Measurements from ENCODE around the gene CHCHD4.

CHCHD4 gene

DNA sequence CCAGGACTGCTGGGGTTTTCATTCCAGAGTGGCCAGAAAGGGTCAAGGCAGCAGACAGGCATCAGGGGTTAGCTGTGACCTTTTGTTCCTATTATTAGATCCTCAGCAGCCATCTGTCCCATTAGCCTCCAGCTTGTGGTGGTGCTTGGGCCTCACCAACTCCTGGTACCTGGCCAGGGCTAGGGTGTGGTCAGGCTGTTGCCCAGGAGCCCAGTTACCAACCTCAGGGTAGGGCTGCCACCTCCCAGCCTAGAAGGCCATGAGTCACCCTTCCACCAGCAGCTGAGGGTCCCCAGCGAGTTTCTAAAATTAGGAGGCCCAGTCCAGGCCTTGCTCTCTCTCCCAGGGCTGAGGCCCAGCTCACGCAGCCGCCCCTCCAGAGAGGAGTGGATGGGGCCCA, 12.3 kb upstream of the CHCHD4 start:
- no peak for DNase-seq (ENCODE audit: low read depth in 1 of 2, low spot score in 1 of 2)

DNA sequence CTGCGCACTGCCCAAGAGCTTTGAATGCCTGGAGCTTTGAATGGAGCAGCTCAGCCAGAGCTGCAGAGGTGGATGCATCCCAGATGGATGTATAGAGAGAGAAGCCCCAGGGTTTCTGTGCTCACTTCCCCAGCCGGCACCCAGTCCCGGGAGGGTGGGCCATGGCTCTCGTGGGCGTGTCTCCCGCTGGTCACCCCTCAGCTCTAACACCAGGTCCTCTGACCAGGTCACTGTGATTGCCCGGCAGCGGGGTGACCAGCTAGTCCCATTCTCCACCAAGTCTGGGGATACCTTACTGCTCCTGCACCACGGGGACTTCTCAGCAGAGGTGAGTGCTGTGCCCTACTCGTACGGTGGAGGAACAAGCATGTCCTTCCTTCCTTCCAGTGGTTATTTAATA, 10.9 kb upstream of the CHCHD4 start:
- no peak for DNase-seq (ENCODE audit: low read depth in 1 of 2, low spot score in 1 of 2)

DNA sequence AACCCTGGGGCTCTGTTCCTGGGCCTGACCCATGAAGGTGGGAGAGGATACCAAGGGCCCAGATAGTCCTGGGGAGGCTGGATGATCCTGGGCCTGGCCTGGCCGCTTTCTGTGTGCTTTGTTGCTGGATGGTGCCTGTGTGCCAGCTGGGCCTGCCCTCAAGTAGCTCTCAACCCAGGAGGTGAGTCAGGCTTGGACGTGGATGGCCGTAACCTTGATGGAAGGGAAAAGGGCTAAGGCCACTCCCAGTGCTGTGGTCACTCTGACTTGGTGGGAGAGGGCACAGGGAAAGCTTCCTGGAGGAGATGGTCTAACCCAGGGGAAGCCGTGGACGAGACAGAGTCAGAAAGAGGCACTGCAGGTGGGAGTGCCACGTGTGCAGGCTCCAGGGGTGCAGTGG, 9.6 kb upstream of the CHCHD4 start:
- DNase-seq (ENCODE audit: low read depth in 1 of 2, low spot score in 1 of 2): no peak

DNA sequence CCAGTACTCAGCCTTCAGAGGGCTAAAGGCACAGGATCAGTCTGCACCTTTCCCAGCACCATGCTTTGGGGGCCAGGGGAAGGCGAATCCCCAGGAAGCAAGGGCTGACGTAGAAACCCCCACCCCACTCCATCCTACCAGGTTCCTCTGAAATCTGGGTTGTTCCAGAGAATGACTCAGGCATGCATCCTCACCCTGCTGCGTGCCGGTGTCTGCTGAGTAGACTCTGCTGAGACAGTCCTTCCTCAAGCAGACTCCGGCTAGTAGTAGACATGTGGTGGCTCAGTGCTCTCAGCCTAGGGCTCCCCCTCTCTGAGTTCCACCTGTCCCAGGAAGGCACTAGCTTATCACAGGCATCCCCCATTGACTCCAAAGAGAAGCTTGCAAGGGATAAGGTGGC, 9.2 kb upstream of the CHCHD4 start:
- DNase-seq (ENCODE audit: low read depth in 1 of 2, low spot score in 1 of 2): no peak

DNA sequence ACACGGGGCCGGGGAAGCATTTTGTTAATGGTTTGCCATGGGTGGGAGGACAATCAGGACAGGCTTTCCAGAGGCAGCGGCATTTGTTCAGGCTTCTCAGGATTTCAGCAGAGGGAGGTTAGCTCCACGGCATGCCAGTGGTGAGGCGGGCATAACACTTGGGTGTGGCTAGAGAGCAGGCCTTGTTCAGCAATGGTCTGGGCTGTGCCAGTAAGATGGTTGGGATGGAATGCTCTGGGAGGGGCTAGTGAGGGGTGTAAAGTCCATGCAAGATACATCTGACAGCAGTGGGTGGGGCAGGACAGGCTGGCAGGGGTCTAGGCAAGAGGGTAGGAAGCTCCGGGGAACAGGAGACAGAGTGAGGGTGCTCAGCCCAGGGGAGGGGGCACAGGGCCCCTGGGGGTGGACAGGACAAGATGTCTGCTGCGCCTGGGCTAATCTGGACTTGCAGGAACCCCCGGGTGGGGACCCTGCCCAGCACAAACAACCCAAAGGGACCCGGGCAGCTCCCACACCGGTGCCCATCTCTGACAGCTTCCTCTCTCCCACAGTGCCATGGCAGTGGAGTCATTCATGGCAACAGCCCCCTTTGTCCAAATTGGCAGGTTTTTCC, 8.6 kb upstream of the CHCHD4 start:
- DNase-seq (ENCODE audit: low read depth in 1 of 2, low spot score in 1 of 2): no peak

DNA sequence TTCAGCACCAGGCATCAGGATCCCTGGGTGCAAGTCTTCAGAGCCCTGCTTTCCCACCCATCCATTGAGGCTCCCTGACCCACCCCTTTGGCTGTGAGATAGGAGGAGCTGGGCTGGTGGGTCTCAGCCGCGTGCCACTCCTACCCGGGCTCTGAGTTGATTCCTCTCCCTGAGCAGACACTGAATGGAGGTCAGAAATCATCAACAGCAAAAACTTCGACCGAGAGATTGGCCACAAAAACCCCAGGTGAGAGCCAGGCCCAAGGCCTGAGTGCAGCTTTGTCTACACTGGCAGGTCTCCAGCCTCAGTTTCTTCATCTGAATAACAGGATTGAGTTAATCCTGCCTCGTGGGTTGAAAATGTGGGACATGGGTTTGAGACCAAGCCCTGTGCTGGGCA, 8.0 kb upstream of the CHCHD4 start:
- DNase-seq (ENCODE audit: low read depth in 1 of 2, low spot score in 1 of 2): no peak

DNA sequence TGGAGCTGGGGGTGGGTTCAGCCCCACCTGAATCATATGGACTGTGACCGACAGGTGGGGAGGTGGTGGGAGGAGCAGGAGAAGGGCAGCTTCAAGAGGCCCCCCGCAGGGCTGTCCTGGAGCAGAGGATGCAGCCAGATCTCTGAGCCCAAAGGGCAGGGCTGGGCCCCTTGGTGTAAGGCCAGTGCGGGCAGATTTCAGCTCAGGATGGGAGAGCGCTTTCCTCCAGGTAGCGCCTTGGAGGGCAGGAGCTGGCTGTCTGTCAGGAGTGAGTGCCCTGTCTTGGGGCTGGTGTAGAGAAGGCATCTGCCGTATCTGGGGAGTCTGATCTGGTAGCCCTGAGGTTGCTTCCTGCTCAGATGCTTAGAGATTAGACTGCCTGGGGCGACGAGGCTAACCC, 7.5 kb upstream of the CHCHD4 start:
- no peak for DNase-seq (ENCODE audit: low read depth in 1 of 2, low spot score in 1 of 2)

DNA sequence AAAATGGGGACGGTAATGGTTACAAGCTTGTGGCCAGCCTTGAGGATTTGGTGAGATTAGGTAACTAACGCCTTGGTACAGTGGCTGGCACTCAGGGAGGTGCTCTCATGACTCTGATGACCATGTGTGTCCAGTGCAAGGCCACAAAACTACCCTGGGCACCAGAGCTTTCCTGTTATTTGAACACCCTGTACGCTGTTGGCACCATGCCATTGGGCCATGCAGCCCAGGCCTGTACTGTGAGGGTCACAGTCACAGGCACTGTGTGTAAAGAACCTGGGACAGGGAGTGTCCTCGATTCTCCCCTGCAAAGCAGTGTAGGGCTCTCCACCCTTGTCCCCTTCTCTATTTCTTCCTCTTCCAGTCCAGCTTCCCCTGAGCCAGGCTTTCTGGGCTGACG, 6.5 kb upstream of the CHCHD4 start:
- no peak for DNase-seq (ENCODE audit: low read depth in 1 of 2, low spot score in 1 of 2)

DNA sequence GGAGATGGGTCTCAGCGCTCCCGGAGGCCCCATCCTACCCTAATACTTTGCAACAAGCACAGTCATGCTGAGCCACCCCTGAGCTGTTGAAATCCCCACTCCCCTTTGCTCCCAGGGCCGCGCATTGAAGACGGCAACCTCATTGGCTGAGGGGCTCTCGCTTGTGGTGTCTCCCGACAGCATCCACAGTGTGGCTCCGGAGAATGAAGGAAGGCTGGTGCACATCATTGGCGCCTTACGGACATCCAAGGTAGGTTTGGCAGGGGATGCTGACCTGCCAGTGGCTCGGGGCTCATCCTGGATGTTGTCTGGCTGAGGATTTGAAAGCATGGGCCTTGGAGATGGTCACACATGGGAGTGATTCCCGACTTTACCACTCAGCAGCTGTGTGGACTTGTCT, 6.0 kb upstream of the CHCHD4 start:
- DNase-seq (ENCODE audit: low read depth in 1 of 2, low spot score in 1 of 2): no peak

DNA sequence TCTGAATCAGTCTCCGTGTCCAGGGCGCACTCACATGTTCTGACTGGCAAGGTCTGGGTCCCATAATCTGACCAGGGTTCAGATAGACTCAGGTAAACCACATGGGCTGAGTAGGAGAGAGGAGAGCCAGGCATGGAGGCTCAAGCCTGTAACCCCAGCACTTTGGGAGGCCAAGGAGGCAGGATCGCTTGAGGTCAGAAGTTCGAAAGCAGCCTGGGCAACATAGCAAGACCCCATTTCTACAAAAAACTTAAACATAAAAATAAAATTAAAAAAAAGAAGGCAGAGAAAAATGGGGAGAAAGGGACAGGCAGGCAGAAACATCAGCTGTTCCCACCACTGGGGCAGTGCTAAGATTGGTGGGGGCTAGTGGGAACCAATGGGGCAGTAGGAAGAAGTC, 5.6 kb upstream of the CHCHD4 start:
- DNase-seq (ENCODE audit: low read depth in 1 of 2, low spot score in 1 of 2): no peak

DNA sequence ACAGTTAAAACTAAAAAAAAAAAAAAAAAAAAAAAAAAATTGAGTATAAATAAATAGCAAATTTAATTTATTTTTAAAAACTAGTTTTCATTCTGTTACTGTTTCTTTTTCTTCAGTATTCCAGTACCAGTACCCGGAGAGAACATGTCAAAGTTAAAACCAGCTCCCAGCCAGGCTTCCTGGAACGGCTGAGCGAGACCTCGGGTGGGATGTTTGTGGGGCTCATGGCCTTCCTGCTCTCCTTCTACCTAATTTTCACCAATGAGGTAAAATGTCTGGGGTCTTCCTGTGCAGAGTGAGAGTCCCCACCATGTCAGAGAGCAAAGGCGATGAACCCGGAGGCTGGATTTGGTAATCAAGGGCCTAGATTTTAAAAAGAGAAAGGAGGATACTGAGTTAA, 4.6 kb upstream of the CHCHD4 start:
- no peak for DNase-seq (ENCODE audit: low read depth in 1 of 2, low spot score in 1 of 2)

DNA sequence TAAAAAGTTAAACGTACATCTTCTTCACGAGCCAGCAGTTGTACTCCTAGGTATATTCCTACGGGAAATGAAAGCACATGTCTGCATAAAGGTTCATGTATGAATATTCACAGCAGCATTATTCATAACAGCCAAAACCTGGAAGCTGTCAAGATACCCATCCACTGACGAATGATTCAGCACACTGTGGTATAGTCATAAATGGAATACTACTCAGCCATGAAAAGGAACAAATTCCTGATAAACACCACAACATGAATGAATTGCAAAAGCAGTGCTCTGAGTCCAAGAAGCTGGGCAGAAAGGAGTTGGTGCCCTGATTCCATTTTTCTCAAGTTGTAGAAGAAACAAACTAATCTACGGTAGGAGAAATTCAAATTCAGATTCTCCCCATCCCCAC, 4.1 kb upstream of the CHCHD4 start:
- no peak for DNase-seq (ENCODE audit: low read depth in 1 of 2, low spot score in 1 of 2)

DNA sequence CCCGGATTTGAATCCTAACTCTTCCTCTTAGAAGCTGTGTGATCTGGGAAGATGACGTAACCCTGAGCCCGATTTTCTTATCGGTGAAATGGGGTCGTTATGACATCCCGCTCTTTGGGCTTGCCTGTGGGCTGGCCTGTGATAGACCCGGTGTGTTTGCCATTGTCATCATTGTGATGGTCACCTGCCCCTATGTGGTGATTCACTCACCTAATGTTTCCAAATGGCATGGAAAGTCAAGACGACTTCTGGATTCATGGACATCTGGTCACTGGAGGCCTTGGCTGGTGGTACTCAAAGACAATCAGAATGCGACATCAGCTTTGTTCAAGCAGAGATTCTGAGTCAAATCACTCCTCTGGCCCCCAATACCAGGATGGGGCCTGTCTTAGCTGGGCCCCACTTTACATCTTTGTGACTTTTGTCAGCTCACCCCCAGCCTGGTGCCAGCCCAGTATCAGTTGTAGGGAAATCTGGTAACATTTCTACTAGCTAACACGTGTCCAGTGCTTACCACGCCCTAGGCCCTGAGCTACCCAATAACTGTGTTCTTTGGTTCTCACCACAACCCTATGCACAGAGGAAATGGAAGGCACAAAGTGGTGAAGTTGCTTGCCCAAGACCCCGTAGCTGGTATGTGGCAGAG, 3.0 kb upstream of the CHCHD4 start:
- DNase-seq (ENCODE audit: low read depth in 1 of 2, low spot score in 1 of 2): no peak

DNA sequence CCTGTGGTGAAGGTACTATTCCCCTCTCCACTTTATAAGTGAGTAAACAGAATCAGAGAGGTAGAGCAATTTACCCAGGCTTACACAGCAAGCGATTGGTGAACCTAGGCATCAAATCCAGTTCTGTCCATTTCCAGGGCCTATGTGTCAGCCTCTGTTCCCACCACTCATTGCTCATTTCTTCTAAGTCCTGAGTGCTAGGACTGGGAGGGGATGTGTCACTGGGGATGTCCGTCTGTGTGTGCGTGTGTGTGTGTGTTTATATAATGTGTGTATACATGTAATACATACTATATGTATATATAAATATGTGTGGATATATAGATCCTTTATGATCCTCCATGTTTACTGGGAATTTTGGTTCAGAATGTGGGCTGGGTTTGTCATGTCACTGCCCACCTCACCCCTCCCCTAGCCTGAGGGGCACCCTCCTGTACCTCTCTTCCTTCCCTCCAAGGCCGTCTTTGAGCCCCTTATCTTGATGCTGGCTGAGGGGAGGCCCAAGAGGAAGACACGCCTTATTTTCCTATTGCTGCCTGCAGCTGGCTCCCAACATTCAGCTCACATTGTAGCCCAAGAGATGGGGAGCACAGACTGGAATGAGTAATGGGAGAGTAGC, 2.3 kb upstream of the CHCHD4 start:
- DNase-seq (ENCODE audit: low read depth in 1 of 2, low spot score in 1 of 2): no peak

DNA sequence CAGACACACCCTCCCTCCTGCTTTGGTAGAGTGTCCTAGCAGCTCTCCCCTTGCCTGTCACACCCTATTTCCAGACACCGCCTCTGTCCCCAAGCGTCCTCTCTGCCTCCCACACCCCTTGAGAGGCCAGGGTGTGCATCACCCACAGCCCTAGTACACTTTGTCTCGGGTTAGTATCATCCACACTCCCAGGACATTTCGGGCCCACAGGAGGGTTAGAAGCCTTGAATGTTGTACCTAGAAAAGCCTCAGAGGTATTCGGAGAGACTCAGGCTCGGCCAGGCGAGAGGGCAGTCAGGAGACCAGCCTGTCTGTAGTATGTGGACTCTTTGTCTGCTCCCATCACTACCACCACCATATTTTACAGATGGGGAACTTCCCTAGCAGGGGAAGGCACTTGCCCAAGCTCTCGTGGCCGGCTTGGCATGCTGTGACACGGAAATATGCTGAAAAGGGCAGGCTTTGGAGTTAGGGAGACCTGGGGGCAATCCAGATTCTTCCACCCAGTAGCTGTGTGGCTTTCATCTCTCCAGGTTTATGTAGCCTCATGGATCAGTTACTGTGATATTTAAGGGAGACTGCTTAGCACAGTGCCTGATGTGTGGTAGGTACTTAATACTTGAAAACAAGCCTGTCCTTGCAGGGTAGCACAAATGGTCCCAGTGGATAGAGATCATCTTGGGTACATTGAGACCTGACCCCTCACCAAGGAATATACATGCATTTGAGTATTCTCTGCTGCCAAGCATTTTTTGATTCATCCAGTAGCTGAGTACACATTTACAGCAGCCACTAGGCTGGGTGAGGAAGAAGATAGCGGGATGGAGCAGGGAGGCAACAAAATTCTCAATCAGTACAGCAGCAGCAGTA, 1.6 kb upstream of the CHCHD4 start:
- no peak for DNase-seq (ENCODE audit: low read depth in 1 of 2, low spot score in 1 of 2)

DNA sequence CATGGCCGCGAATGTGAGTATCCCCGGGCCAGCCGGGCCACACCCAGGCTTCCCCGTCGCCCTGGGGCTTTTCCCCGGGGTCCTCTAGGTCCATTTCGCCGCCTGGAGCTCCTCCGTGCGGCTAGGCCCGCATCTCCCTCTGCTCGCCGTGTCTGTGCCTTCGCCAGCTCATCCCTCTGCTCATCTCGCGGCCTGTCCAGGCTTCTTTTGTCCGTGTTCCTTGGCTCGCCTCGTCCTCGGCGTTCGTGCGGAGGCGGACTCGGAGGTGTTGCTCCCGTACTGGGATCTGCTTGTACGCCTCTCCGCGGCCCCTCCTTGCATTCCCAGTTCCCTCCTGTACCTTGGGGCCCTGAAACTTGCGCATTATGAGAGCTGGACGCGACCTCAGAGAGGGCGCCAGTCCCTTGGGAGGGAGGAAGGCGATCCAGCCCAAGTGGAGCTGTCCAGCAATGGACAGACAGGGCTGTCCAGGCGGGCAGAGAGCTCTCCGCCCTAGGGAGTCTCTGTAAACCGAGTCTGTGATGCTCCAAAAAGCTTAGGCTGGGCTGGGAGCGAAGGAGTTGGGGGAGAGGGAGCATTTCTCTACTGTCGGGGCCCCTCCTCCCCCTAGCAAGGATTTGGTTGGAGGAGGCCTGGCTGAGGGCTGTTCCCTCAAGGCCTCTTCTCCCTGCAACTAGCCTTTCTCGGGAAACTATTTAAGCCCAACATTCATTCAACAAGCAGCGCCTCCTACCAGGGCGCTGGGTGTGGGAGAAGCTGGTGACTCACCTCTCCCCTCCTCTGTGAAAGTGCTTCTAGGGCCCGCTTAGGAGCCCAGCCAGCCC, 735 bp upstream of the CHCHD4 start:
- DNase-seq (ENCODE audit: low read depth in 1 of 2, low spot score in 1 of 2): peak; percentile 21 to 67

DNA sequence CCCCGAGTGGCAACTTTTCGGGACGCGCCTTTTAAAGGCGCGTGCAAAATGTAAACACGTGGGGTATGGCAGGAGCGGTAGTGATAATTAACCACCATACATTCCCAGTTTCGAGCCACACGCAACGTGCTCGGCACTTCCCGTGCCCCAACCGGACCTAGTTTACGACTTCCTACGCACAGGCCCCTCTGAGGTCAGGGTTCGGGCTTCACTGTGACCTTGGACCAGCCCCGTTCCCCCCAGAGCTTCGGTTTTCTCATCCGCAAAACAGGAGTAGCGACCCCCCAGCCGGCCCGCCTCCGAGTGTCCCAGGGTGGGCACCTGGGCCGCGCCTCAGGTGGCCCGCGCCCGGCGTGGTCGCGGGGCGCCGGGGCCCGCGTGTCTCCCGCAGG, 451 bp downstream of the CHCHD4 start:
- peak; percentile 51 to 66 for DNase-seq (ENCODE audit: low read depth in 1 of 2, low spot score in 1 of 2)

DNA sequence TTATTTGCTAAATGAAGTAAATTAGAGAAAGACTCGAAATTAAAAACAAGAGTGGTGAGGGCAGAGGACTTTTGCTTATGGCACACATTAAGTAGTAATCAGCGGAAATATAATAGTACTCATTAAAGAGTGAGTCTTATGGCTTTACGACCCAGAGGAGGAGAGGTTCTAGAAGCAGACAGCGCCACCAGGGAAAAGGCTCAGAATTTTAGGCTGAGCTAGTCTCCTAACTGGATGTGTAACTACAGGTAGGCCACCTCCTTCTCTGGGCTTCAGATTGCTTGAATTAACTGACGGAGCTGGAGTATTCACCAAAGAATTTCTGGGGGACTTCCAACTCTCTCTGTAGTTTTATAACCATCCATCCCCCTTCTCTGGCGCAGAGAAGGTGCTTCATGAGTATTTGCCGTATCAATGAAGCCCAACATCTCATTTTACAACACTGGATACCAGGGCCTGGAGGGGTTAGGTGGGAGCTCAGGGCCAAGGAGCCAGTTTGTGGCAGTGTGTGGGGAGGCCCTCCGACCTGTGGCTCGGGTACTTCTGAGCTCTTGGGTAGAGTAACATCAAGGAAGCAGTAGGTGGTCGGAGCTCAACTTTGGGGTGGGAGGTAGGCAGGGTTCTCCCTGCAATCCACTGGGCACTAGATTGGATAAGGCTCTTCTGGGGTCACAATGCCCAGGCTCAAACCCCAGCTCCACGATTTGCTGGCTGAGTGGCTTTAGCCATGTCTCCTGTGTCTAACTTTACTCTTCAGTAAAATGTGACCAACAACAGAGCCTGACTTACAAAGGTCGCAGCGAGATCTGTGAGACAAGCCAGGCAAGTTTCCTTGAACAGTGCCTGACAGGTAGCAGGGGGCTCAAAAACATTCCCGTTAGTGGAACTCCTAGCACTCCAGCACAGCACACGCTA, 1.1 kb downstream of the CHCHD4 start:
- no peak for DNase-seq (ENCODE audit: low read depth in 1 of 2, low spot score in 1 of 2)

DNA sequence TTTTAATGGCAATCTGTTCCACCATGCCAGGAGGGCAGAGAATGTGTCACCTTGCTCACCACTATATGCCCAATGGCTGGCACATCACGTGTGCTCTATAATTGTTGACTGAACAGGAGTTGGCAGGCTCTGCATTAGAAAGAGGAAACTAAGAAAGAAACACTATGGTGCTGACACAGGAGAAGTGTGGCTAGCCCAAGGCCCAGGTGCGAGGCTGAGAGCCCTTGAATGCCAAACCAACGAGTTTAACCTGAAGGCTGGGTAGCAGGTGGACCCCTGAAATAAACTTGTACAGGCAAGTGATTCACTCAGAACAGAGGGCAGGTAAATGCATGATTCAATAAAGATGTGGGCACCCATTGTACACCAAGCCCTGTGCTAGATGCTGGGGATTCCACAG, 2.4 kb downstream of the CHCHD4 start:
- DNase-seq (ENCODE audit: low read depth in 1 of 2, low spot score in 1 of 2): no peak

DNA sequence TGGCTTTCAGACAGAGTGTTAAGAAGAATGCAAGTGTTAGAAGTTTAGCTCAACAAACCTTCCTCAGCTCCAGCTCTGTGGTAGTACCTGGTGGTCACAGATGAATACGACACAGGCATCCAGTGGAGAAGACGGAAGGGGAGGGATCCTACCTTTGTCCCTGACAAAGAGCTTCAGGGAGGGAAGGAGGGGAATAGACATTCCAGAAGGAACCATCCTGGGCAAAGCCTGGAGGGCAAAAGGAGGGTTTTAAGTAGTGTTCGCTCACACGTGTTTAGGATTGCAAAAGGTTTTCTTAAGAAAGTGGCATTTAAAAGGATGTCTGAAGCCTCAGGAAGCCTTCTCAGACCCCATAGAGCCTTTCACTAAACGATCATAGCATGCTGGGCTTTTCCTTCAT, 2.8 kb downstream of the CHCHD4 start:
- DNase-seq (ENCODE audit: low read depth in 1 of 2, low spot score in 1 of 2): no peak

All from activated CD4-positive, alpha-beta T cell treated with anti-CD3 and anti-CD28 coated beads, Interleukin-2, amount 50 U/mL, for 24 hours (primary cell).